ENCODE results near the gene C12orf42.

DNA sequence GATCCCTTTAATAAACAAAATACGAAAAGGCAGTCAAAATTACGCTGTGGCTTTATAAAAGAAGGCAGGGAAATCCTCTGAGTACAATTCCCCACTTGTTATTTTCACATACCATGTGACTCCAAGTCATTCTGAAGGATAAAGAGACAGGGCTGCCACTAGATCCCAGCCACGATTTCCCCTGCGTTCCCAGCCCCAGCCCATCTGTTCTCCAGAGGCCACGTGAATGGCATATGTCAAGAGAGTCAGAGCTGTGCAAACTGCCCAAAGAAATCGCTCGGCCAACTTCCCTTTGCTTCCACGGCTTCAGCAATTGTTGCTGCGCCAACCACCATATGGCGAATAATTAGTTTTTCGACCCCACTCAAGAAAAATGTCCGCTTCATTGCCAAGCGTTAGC is 161.3 kb downstream of the C12orf42 start:
- TF ChIP-seq POLR2A (IDR thresholded peaks at IDR 0.05), result no peak
- TF ChIP-seq, protein P1, sequence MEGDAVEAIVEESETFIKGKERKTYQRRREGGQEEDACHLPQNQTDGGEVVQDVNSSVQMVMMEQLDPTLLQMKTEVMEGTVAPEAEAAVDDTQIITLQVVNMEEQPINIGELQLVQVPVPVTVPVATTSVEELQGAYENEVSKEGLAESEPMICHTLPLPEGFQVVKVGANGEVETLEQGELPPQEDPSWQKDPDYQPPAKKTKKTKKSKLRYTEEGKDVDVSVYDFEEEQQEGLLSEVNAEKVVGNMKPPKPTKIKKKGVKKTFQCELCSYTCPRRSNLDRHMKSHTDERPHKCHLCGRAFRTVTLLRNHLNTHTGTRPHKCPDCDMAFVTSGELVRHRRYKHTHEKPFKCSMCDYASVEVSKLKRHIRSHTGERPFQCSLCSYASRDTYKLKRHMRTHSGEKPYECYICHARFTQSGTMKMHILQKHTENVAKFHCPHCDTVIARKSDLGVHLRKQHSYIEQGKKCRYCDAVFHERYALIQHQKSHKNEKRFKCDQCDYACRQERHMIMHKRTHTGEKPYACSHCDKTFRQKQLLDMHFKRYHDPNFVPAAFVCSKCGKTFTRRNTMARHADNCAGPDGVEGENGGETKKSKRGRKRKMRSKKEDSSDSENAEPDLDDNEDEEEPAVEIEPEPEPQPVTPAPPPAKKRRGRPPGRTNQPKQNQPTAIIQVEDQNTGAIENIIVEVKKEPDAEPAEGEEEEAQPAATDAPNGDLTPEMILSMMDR (IDR thresholded peaks at IDR 0.05), result no peak
